Stomach smooth muscle (tissue), 2 donors: ENCODE results near the gene ZBTB20.

Source experiments
- H3K27ac ChIP-seq: one replicate; pipeline ENCODE4 v1.7.0; 2013; ENCODE audit warnings: mild to moderate bottlenecking, low read length, inconsistent platforms
- H3K27me3 ChIP-seq, 2 donors: one replicate each; pipeline ENCODE4 v1.7.0; 2013; ENCODE audit warnings: low read length in 2 of 2; ENCODE audit not compliant: insufficient read depth in 2 of 2, control insufficient read depth in 1 of 2
- H3K36me3 ChIP-seq, 2 donors: one replicate each; pipeline ENCODE4 v1.7.0; 2013; ENCODE audit warnings: low read length in 2 of 2; ENCODE audit not compliant: control insufficient read depth in 2 of 2, insufficient read depth in 2 of 2
- H3K4me1 ChIP-seq: one replicate; pipeline ENCODE4 v1.7.0; 2013; ENCODE audit warnings: low read length; ENCODE audit not compliant: control insufficient read depth, insufficient read depth
- H3K4me3 ChIP-seq, 2 donors: one replicate each; pipeline ENCODE4 v1.7.0; 2013; ENCODE audit warnings: low read length in 2 of 2
- H3K9ac ChIP-seq, 2 donors: one replicate each; pipeline ENCODE4 v1.7.0; 2013; ENCODE audit warnings: low read length in 2 of 2, mild to moderate bottlenecking in 1 of 2
- H3K9me3 ChIP-seq, 2 donors: one replicate each; pipeline ENCODE4 v1.7.0; 2013; ENCODE audit warnings: low read length in 2 of 2; ENCODE audit not compliant: control insufficient read depth in 2 of 2
- donor health status: healthy.
- donor health status: Pancreatic carcinoma.

The ZBTB20 gene

GRCh38 chr3:114528517-114528916 is 618.6 kb downstream of the ZBTB20 start:
- Histone ChIP-seq H3K4me3 (no peak overlapping the region), H3K27me3 (no peaks in the 10 kb centered on the region), H3K4me1 (no peaks in the 10 kb centered on the region), H3K36me3 (no peaks in the 10 kb centered on the region), H3K9me3 (peaks cover 0 to 4% of the 10 kb centered on the region in 2 donors), H3K9ac (no peak overlapping the region), H3K27ac (no peak overlapping the region)

GRCh38 chr3:114527036-114527644 is 619.9 kb downstream of the ZBTB20 start:
- H3K9me3 ChIP-seq: no peaks in the 10 kb centered on the region
- H3K27ac ChIP-seq: no peak overlapping the region
- no peaks in the 10 kb centered on the region for H3K36me3 ChIP-seq
- H3K4me3 ChIP-seq: no peak overlapping the region
- no peak overlapping the region for H3K9ac ChIP-seq
- H3K27me3 ChIP-seq: no peaks in the 10 kb centered on the region
- H3K4me1 ChIP-seq: no peaks in the 10 kb centered on the region

- Histone ChIP-seq H3K4me3 (no peak overlapping the region), H3K27ac (no peak overlapping the region), H3K27me3 (no peaks in the 10 kb centered on the region), H3K9me3 (no peaks in the 10 kb centered on the region), H3K36me3 (no peaks in the 10 kb centered on the region), H3K9ac (no peak overlapping the region), H3K4me1 (no peaks in the 10 kb centered on the region)
These were observed 621.8 kb downstream of the ZBTB20 start for GRCh38 chr3:114525278-114525677.

- H3K36me3 ChIP-seq: no peaks in the 10 kb centered on the region
- H3K9me3 ChIP-seq: no peaks in the 10 kb centered on the region
- H3K27ac ChIP-seq: no peak overlapping the region
- peaks cover 4% of the 10 kb centered on the region for H3K4me1 ChIP-seq
- no peak overlapping the region for H3K9ac ChIP-seq
- no peak overlapping the region for H3K4me3 ChIP-seq
- H3K27me3 ChIP-seq: no peaks in the 10 kb centered on the region
These were observed 627.7 kb downstream of the ZBTB20 start for GRCh38 chr3:114519415-114519814.

GRCh38 chr3:114518206-114518808 is 628.8 kb downstream of the ZBTB20 start:
- no peaks in the 10 kb centered on the region for H3K27me3 ChIP-seq
- no peak overlapping the region for H3K9ac ChIP-seq
- H3K9me3 ChIP-seq: no peaks in the 10 kb centered on the region
- H3K27ac ChIP-seq: no peak overlapping the region
- peaks cover 4% of the 10 kb centered on the region for H3K4me1 ChIP-seq
- H3K4me3 ChIP-seq: no peak overlapping the region
- no peaks in the 10 kb centered on the region for H3K36me3 ChIP-seq

GRCh38 chr3:114510201-114510600 is 636.9 kb downstream of the ZBTB20 start:
- Histone ChIP-seq H3K27ac (no peak overlapping the region), H3K4me3 (no peak overlapping the region), H3K4me1 (no peaks in the 10 kb centered on the region)

GRCh38 chr3:114509756-114510155 is 637.3 kb downstream of the ZBTB20 start:
- Histone ChIP-seq H3K9me3 (no peaks in the 10 kb centered on the region), H3K36me3 (no peaks in the 10 kb centered on the region), H3K27ac (no peak overlapping the region), H3K27me3 (no peaks in the 10 kb centered on the region), H3K4me3 (no peak overlapping the region), H3K9ac (no peak overlapping the region), H3K4me1 (no peaks in the 10 kb centered on the region)

More at GRCh38 chr3:114510201-114510600, 636.9 kb downstream of the ZBTB20 start:
- H3K9me3 ChIP-seq: no peaks in the 10 kb centered on the region
- H3K36me3 ChIP-seq: no peaks in the 10 kb centered on the region
- H3K27me3 ChIP-seq: no peaks in the 10 kb centered on the region
- no peak overlapping the region for H3K9ac ChIP-seq

GRCh38 chr3:114508976-114509375 is 638.1 kb downstream of the ZBTB20 start:
- Histone ChIP-seq H3K27me3 (no peaks in the 10 kb centered on the region), H3K27ac (no peak overlapping the region), H3K4me1 (no peaks in the 10 kb centered on the region), H3K9ac (no peak overlapping the region), H3K9me3 (no peaks in the 10 kb centered on the region), H3K36me3 (no peaks in the 10 kb centered on the region), H3K4me3 (no peak overlapping the region)

GRCh38 chr3:114508208-114508607 is 638.9 kb downstream of the ZBTB20 start:
- Histone ChIP-seq H3K27me3 (no peaks in the 10 kb centered on the region), H3K4me1 (no peaks in the 10 kb centered on the region), H3K9ac (no peak overlapping the region), H3K27ac (no peak overlapping the region), H3K9me3 (no peaks in the 10 kb centered on the region), H3K4me3 (no peak overlapping the region), H3K36me3 (no peaks in the 10 kb centered on the region)

- no peaks in the 10 kb centered on the region for H3K9me3 ChIP-seq
- H3K9ac ChIP-seq: no peak overlapping the region
- no peaks in the 10 kb centered on the region for H3K36me3 ChIP-seq
- H3K27ac ChIP-seq: no peak overlapping the region
- no peaks in the 10 kb centered on the region for H3K4me1 ChIP-seq
- no peak overlapping the region for H3K4me3 ChIP-seq
- H3K27me3 ChIP-seq: no peaks in the 10 kb centered on the region
These were observed 640.3 kb downstream of the ZBTB20 start for GRCh38 chr3:114506591-114507300.
